WTC11 (cell line): ENCODE results near the gene MEP1A. TPM values are rescaled to one million over a fixed set of nuclear protein-coding genes. Genes with fewer than 3 reads are reported as not detected.
"Not testable (repeated sequence)": the region's sequence is repeated elsewhere in the genome, so short reads cannot be mapped to it uniquely, and the experiment has no call there.

Source experiments
- ATAC-seq: fragments of 200-7000 bp; cut with Tn5 transposase; 2 replicates; pipeline ENCODE4 v1.10.0; 2021; ENCODE audit warnings: mild to moderate bottlenecking, moderate library complexity
- CTCF ChIA-PET: fragments of 300-600 bp; sonication (Branson Sonifier 250); formaldehyde crosslinking; loops from one replicate; lab custom pipeline; 2021; ENCODE audit warnings: antibody characterized with exemption; lab: Charles Lee
- POLR2A ChIA-PET: fragments of 350-600 bp; sonication (Branson Sonifier 250); formaldehyde crosslinking; loops from one replicate; lab custom pipeline; 2021; ENCODE audit warnings: antibody characterized with exemption; lab: Charles Lee
- DNase-seq: peaks from one replicate; pipeline ENCODE4 v3.0.0; 2021; ENCODE audit warnings: low spot score
- H3K27ac Mint-ChIP-seq: 2 replicates; pipeline ENCODE4 v1.8.0; 2021; ENCODE audit warnings: mixed read lengths
- H3K27me3 Mint-ChIP-seq: 2 replicates; pipeline ENCODE4 v1.8.0; 2021; ENCODE audit warnings: low read depth, mild to moderate bottlenecking, moderate library complexity, mixed read lengths
- H3K36me3 Mint-ChIP-seq: 2 replicates; pipeline ENCODE4 v1.8.0; 2021; ENCODE audit warnings: mixed read lengths
- H3K4me1 Mint-ChIP-seq: 2 replicates; pipeline ENCODE4 v1.8.0; 2022; ENCODE audit warnings: mixed read lengths
- H3K4me3 Mint-ChIP-seq: 2 replicates; pipeline ENCODE4 v1.8.0; 2021; ENCODE audit warnings: mild to moderate bottlenecking, moderate library complexity, mixed read lengths
- H3K9me3 Mint-ChIP-seq: 2 replicates; pipeline ENCODE4 v1.8.0; 2021; ENCODE audit warnings: mixed read lengths
- ATF1 ChIP-seq: sonication (generic); formaldehyde crosslinking; IDR thresholded peaks from 2 replicates; pipeline ENCODE4 v1.8.1; 2023; ENCODE audit warnings: mild to moderate bottlenecking, moderate library complexity, missing genetic modification reagents
- ATF6 ChIP-seq: sonication (generic); formaldehyde crosslinking; IDR thresholded peaks from 2 replicates; pipeline ENCODE4 v1.8.1; 2023; ENCODE audit warnings: mild to moderate bottlenecking, missing genetic modification reagents
- FOXP1 ChIP-seq: sonication (generic); formaldehyde crosslinking; IDR thresholded peaks from 2 replicates; pipeline ENCODE4 v1.8.0; 2022; ENCODE audit warnings: missing genetic modification reagents, mild to moderate bottlenecking, moderate library complexity, borderline replicate concordance
- GRHL2 ChIP-seq: fragments of 250-450 bp; sonication (Bioruptor Pico); IDR thresholded peaks from 2 replicates; pipeline ENCODE4 v1.8.0; 2022; ENCODE audit warnings: mild to moderate bottlenecking, moderate library complexity; ENCODE audit not compliant: insufficient replicate concordance, severe bottlenecking
- IRF2 ChIP-seq: sonication (generic); formaldehyde crosslinking; IDR thresholded peaks from 2 replicates; pipeline ENCODE4 v1.8.0; 2022; ENCODE audit warnings: low read depth, missing genetic modification reagents, borderline replicate concordance
- NFE2L1 ChIP-seq: sonication (generic); formaldehyde crosslinking; IDR thresholded peaks from 2 replicates; pipeline ENCODE4 v1.8.1; 2023; ENCODE audit warnings: missing genetic modification reagents
- NR3C1 ChIP-seq: sonication (generic); formaldehyde crosslinking; conservative IDR thresholded peaks from 2 replicates; pipeline ENCODE4 v1.8.1; 2023; ENCODE audit warnings: low read depth, mild to moderate bottlenecking, missing genetic modification reagents
- RORB ChIP-seq: fragments of 250-450 bp; sonication (Bioruptor Pico); IDR thresholded peaks from 2 replicates; pipeline ENCODE4 v1.9.0; 2021; ENCODE audit warnings: mild to moderate bottlenecking
- SMAD4 ChIP-seq: sonication (generic); formaldehyde crosslinking; IDR thresholded peaks from 2 replicates; pipeline ENCODE4 v1.8.0; 2022; ENCODE audit warnings: mild to moderate bottlenecking, missing genetic modification reagents
- STAT6 ChIP-seq: sonication (generic); formaldehyde crosslinking; conservative IDR thresholded peaks from 2 replicates; pipeline ENCODE4 v1.8.1; 2023; ENCODE audit warnings: mild to moderate bottlenecking, low read depth, missing genetic modification reagents, moderate library complexity
- USF1 ChIP-seq: sonication (generic); formaldehyde crosslinking; IDR thresholded peaks from 2 replicates; pipeline ENCODE4 v1.8.0; 2022; ENCODE audit warnings: mild to moderate bottlenecking, missing genetic modification reagents
- ZBTB21 ChIP-seq: sonication (generic); formaldehyde crosslinking; IDR thresholded peaks from 2 replicates; pipeline ENCODE4 v1.8.1; 2023; ENCODE audit warnings: mild to moderate bottlenecking, missing genetic modification reagents, borderline replicate concordance
- ZBTB43 ChIP-seq: sonication (generic); formaldehyde crosslinking; IDR thresholded peaks from 2 replicates; pipeline ENCODE4 v1.8.1; 2023; ENCODE audit warnings: mild to moderate bottlenecking, missing genetic modification reagents
- ZNF232 ChIP-seq: sonication (generic); formaldehyde crosslinking; IDR thresholded peaks from 2 replicates; pipeline ENCODE4 v1.8.0; 2022; ENCODE audit warnings: mild to moderate bottlenecking, missing genetic modification reagents
- ZNF317 ChIP-seq: sonication (generic); formaldehyde crosslinking; IDR thresholded peaks from 2 replicates; pipeline ENCODE4 v1.8.1; 2023; ENCODE audit warnings: low read depth, mild to moderate bottlenecking, moderate library complexity, missing genetic modification reagents, borderline replicate concordance
- ZNF416 ChIP-seq: fragments of 250-450 bp; sonication (Bioruptor Pico); IDR thresholded peaks from 2 replicates; pipeline ENCODE4 v1.9.0; 2021; ENCODE audit warnings: mild to moderate bottlenecking, inconsistent platforms
- ZNF532 ChIP-seq: fragments of 250-450 bp; sonication (Bioruptor Pico); IDR thresholded peaks from 2 replicates; pipeline ENCODE4 v1.9.0; 2021; ENCODE audit warnings: mild to moderate bottlenecking, borderline replicate concordance
- ZSCAN18 ChIP-seq: fragments of 250-450 bp; sonication (Bioruptor Pico); IDR thresholded peaks from 2 replicates; pipeline ENCODE4 v2.1.2; 2022; ENCODE audit warnings: mild to moderate bottlenecking, moderate library complexity
- total RNA-seq: library from RNA; stranded (reverse); gene quantifications from 3 replicates; pipeline ENCODE4 v1.2.3, GENCODE V29; 2021

MEP1A gene
- total RNA-seq, 1 experiment from 2014 or later, result 0.09 TPM

- TF ChIP-seq STAT6 (no peak), ATF6 (no peak), FOXP1 (CRISPR knock-in tag) (no peak), ZNF232 (CRISPR knock-in tag) (no peak), USF1 (no peak), RORB (no peak), ZBTB43 (CRISPR knock-in tag) (no peak), NFE2L1 (CRISPR knock-in tag) (no peak), ZNF532 (CRISPR knock-in tag) (no peak), ZNF317 (no peak), SMAD4 (CRISPR knock-in tag) (no peak), GRHL2 (no peak), ZNF416 (CRISPR knock-in tag) (no peak), IRF2 (no peak), NR3C1 (CRISPR knock-in tag) (no peak)
Observed at GRCh38 chr6:46828939-46829338, 35.8 kb downstream of the MEP1A start (continued).

GRCh38 chr6:46832816-46833215, 39.6 kb downstream of the MEP1A start:
- H3K4me1 Mint-ChIP-seq, result no peaks in the 10 kb centered on the region
- no peak overlapping the region for H3K27ac Mint-ChIP-seq
- DNase-seq (no peak), ATAC-seq (no peak)
- H3K4me3 Mint-ChIP-seq, result no peak overlapping the region
- H3K27me3 Mint-ChIP-seq, result no peaks in the 10 kb centered on the region
- CTCF ChIA-PET, result interaction anchor here (0.6 kb wide), 1 partner anchor 30 kb away, joined by 4 read pairs; no protein-coding TSS in a partner anchor
- POLR2A ChIA-PET, result no interaction called here
- TF ChIP-seq ZSCAN18 (CRISPR knock-in tag), result no peak
- no peak for TF ChIP-seq ZBTB21 (CRISPR knock-in tag)
- no peak for TF ChIP-seq ATF1 (CRISPR knock-in tag)
- H3K36me3 Mint-ChIP-seq, result no peaks in the 10 kb centered on the region
- no peaks in the 10 kb centered on the region for H3K9me3 Mint-ChIP-seq

- ATAC-seq, DNase-seq, H3K4me3 Mint-ChIP-seq, H3K9me3 Mint-ChIP-seq, H3K36me3 Mint-ChIP-seq, H3K27ac Mint-ChIP-seq, POLR2A ChIA-PET, H3K4me1 Mint-ChIP-seq, H3K27me3 Mint-ChIP-seq: not testable (repeated sequence)
- CTCF ChIA-PET, result interaction anchor here (0.6 kb wide), 1 partner anchor 15 kb away, joined by 3 read pairs; no protein-coding TSS in a partner anchor
Observed at GRCh38 chr6:46834257-46834916, 41.2 kb downstream of the MEP1A start.

- CTCF ChIA-PET, result not testable (repeated sequence)
Observed at GRCh38 chr6:46834991-46835390, 41.8 kb downstream of the MEP1A start.

More at GRCh38 chr6:46834991-46835390, 41.8 kb downstream of the MEP1A start:
- H3K4me1 Mint-ChIP-seq, H3K4me3 Mint-ChIP-seq, H3K36me3 Mint-ChIP-seq, POLR2A ChIA-PET, H3K27me3 Mint-ChIP-seq, ATAC-seq, DNase-seq, H3K27ac Mint-ChIP-seq: not testable (repeated sequence)
- peaks cover 13% of the 10 kb centered on the region for H3K9me3 Mint-ChIP-seq
